Bronchial epithelial cell (primary cell): Measurements from ENCODE around the gene PCDHB13. TPM values are rescaled to one million over a fixed set of nuclear protein-coding genes. Genes with fewer than 3 reads are reported as not detected.
"Not testable (repeated sequence)": the region's sequence is repeated elsewhere in the genome, so short reads cannot be mapped to it uniquely, and the experiment has no call there.

Experiments used
- DNase-seq: peaks from one replicate; pipeline ENCODE4 v3.0.0-alpha.2; 2010; ENCODE audit warnings: low read depth
- FAIRE-seq: peaks from 2 replicates; lab custom pipeline; 2011; peaks lifted over from hg19 to GRCh38; lab: Jason Lieb, UNC
- H3K27me3 ChIP-seq: 2 replicates; pipeline ENCODE4 v1.5.1; 2011; ENCODE audit warnings: low read length; ENCODE audit not compliant: control insufficient read depth, insufficient read depth
- H3K36me3 ChIP-seq: 2 replicates; pipeline ENCODE4 v1.5.1; 2011; ENCODE audit warnings: low read length; ENCODE audit not compliant: control insufficient read depth, insufficient read depth
- H3K4me3 ChIP-seq: 2 replicates; pipeline ENCODE4 v1.5.1; 2011; ENCODE audit warnings: mild to moderate bottlenecking, low read depth, low read length, control low read depth
- CTCF ChIP-seq: IDR thresholded peaks from 2 replicates; pipeline ENCODE4 v1.5.1; 2011; ENCODE audit warnings: mild to moderate bottlenecking, moderate library complexity, low read length, control low read depth, inconsistent platforms; ENCODE audit not compliant: insufficient read depth, severe bottlenecking
- total RNA-seq: library from RNA; depleted of rRNA; stranded (reverse); fragments of >200 nt; gene quantifications from 2 replicates; pipeline ENCODE4 v1.2.1, GENCODE V29; 2014

The PCDHB13 gene
- 0.26 TPM in 1 of 2 replicates, not detected in the other for total RNA-seq

- not testable (repeated sequence) for H3K36me3 ChIP-seq, H3K27me3 ChIP-seq, H3K4me3 ChIP-seq, FAIRE-seq
- TF ChIP-seq CTCF, result peak; percentile 8
- peak; percentile 4 for DNase-seq
These were observed at the start of gene PCDHB13 for GRCh38 chr5:141213656-141214339. Gene PCDHB13 (plus strand): TSS chr5:141213919. CDS start chr5:141214124, 205 bp downstream.

DNA sequence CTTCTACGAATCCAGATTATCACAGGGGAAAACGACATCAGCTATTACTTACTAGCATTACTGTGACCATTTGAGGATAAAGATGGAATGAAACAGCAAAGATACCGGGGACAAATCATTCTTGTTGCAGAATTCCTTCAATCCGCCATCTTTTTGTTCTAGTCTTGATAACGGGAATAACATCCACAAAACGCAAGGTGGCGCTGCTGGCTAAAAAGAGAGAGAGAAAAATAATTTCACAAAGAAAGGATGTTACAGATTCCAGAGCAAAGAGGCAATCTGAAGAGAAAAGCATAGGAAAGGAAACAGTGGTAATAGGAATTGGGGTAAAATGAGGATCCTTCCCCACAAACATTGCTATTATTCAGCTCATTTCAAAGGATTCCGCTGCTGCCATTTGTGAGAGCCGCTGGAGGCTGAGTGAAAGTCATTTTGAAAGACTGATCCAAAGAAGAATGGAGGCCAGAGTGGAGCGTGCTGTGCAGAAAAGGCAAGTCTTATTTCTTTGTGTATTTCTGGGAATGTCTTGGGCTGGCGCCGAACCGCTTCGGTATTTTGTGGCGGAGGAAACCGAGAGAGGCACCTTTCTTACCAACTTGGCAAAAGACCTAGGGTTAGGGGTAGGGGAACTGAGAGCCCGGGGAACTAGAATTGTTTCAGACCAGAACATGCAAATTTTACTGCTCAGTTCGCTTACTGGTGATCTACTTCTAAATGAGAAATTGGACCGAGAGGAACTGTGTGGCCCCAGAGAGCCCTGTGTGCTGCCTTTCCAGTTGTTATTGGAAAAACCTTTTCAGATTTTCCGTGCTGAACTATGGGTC, 41.1 kb upstream of the PCDHB13 start, which contains the start of gene PCDHB7:
Gene PCDHB7 (plus strand): TSS at position 264 of the 824 bp plus-strand sequence. CDS start 192 bp downstream, at position 456.
- Histone ChIP-seq H3K4me3 (no peak within 1 kb of the TSS), H3K27me3 (no peaks in the 10 kb centered on the region), H3K36me3 (no peaks in the 10 kb centered on the region)
- DNase-seq, result no peak
- peak; percentile 23 for TF ChIP-seq CTCF
- FAIRE-seq, result no peak

GRCh38 chr5:141174291-141175104, 39.2 kb upstream of the PCDHB13 start:
- not testable (repeated sequence) for H3K4me3 ChIP-seq, FAIRE-seq, H3K27me3 ChIP-seq, H3K36me3 ChIP-seq, DNase-seq

DNA sequence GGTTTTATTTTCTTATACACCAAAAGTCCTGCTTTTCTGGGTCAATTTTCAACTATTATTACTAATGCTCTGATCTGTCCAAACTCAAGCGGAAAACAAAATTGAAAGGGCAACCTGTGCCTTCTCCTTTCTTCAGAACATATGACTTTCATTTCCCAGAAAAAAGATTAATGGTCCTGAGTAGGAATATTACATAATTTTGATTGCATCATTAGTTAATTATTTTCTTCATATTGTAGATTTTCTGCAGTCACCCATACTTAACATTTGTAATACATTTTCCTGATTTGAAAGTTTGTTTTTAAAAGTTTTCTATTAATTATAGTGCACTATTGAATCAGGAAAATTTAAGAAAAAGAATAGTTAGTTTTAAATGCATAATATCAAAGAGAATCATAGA, 37.8 kb upstream of the PCDHB13 start:
- no peak for TF ChIP-seq CTCF
- H3K4me3 ChIP-seq, result no peak overlapping the region
- FAIRE-seq, result no peak
- no peak for DNase-seq
- no peaks in the 10 kb centered on the region for H3K36me3 ChIP-seq
- no peaks in the 10 kb centered on the region for H3K27me3 ChIP-seq

- DNase-seq, H3K27me3 ChIP-seq, H3K4me3 ChIP-seq, H3K36me3 ChIP-seq: not testable (repeated sequence)
- FAIRE-seq, result peak; percentile 95
These were observed 36.0 kb upstream of the PCDHB13 start, which contains the start of gene PCDHB8 for GRCh38 chr5:141177577-141178191. Gene PCDHB8 (plus strand): TSS chr5:141177790. CDS start chr5:141178035, 245 bp downstream.

- not testable (repeated sequence) for H3K4me3 ChIP-seq, H3K36me3 ChIP-seq, DNase-seq, H3K27me3 ChIP-seq, FAIRE-seq
These were observed 34.3 kb upstream of the PCDHB13 start for GRCh38 chr5:141179371-141179770.

DNA sequence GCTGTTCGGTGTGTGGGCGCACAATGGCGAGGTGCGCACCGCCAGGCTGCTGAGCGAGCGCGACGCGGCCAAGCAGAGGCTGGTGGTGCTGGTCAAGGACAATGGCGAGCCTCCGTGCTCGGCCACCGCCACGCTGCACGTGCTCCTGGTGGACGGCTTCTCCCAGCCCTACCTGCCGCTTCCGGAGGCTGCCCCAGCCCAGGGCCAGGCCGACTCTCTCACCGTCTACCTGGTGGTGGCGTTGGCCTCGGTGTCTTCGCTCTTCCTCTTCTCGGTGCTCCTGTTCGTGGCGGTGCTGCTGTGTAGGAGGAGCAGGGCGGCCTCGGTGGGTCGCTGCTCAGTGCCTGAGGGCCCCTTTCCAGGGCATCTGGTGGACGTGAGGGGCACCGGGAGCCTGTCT, 33.8 kb upstream of the PCDHB13 start:
- not testable (repeated sequence) for H3K36me3 ChIP-seq, H3K4me3 ChIP-seq, FAIRE-seq, DNase-seq, H3K27me3 ChIP-seq
